Adrenal gland (tissue), 5 donors: ENCODE measurements around the gene THAP8.

ENCODE experiments used
- POLR2A ChIP-seq, 2 donors: fragments of 450-650 bp; IDR thresholded peaks; one replicate each; pipeline ENCODE4 v1.6.1; 2017; ENCODE audit warnings: antibody characterized with exemption in 2 of 2, mild to moderate bottlenecking in 2 of 2, moderate library complexity in 1 of 2
- TF ChIP-seq, protein P1 (sequence below), 6 experiments: fragments of 450-650 bp in 4 of 6; fragments of 200-600 bp in 2 of 6; sonication (generic) in 1 of 6; IDR thresholded peaks; 1 replicate in 5 of 6; 2 replicates in 1 of 6; pipeline versions ENCODE4 v1.5.1 to v1.8.0; 2016 to 2021; ENCODE audit warnings: antibody characterized with exemption in 6 of 6, mild to moderate bottlenecking in 2 of 6, moderate library complexity in 1 of 6
- donor health status: DM: no; HTN: no; CAD: no.

DNA sequence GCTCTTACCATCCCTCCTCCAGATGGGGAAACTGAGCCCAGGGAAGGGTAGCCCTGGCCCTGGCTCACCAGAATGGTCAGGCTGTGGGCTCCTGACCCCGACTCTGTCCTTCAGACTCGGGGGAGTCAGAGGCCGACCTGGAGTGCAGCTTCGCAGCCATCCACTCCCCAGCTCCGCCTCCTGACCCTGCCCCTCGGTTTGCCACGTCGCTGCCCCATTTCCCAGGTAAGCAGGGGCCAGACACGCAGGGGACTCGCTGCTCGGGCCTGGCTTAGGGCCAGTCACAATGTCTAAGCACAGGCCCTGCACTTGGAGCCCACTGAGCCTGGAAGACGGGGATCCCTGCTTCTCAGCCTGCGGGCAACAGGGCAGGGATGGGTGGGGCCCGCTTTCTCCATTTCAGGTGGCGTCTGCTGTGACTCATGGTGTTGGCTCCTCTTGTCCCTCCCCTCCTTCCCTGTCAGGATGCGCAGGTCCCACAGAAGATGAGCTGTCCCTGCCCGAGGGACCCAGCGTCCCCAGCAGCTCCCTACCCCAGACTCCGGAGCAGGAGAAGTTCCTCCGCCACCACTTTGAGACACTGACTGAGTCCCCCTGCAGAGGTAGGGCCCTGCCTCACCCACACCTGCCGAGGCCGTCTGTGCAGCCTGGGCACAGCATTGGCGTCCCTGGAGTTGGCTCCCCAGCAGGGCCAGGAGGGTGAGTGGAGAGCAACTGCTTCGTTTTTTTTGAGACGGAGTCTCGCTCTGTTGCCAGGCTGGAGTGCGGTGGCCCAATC lies 47.7 kb upstream of the THAP8 start:
- TF ChIP-seq, protein P1, sequence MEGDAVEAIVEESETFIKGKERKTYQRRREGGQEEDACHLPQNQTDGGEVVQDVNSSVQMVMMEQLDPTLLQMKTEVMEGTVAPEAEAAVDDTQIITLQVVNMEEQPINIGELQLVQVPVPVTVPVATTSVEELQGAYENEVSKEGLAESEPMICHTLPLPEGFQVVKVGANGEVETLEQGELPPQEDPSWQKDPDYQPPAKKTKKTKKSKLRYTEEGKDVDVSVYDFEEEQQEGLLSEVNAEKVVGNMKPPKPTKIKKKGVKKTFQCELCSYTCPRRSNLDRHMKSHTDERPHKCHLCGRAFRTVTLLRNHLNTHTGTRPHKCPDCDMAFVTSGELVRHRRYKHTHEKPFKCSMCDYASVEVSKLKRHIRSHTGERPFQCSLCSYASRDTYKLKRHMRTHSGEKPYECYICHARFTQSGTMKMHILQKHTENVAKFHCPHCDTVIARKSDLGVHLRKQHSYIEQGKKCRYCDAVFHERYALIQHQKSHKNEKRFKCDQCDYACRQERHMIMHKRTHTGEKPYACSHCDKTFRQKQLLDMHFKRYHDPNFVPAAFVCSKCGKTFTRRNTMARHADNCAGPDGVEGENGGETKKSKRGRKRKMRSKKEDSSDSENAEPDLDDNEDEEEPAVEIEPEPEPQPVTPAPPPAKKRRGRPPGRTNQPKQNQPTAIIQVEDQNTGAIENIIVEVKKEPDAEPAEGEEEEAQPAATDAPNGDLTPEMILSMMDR (IDR thresholded peaks at IDR 0.05): no peak
- no peak for TF ChIP-seq POLR2A (IDR thresholded peaks at IDR 0.05)
